ENCODE data around the gene C16orf87.

The C16orf87 gene

DNA sequence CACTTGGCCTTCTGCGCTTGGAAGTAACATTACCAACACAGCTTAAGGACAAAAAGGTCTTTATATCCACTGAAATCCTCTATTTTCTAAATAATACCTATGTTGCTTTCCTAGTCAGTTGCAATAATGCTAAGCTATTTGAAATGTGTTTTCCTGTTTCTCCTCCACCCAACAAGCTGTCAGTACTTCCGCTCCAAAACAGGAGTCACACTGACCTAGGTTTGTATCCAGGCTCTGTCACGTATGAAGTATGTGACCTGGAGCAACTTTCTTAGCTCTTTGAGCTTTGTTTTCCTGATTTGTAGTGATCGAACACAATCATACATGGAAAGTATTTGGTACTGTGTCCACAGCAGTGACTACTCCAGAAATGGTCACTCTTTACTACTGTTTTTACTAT lies 58.5 kb downstream of the C16orf87 start:
- Histone ChIP-seq H3K4me3 (ENCODE audit: low read depth, low read length) (no peak overlapping the region), H3K4me1 (ENCODE audit: control insufficient read depth, insufficient read depth, low read length) (no peaks in the 10 kb centered on the region), H3K27ac (ENCODE audit: extremely low read depth, low read depth, low read length) (no peak overlapping the region), H3K36me3 (ENCODE audit: control insufficient read depth in 2 of 2, insufficient read depth in 1 of 2, low read length in 2 of 2) (no peaks in the 10 kb centered on the region), H3K9me3 (ENCODE audit: control insufficient read depth, insufficient read depth, low read depth, low read length) (no peaks in the 10 kb centered on the region)
- CTCF ChIA-PET: interaction anchor here (0.7 kb wide), 1 partner anchor 28 kb away, joined by 3 read pairs; no protein-coding TSS in a partner anchor
- TF ChIP-seq ZNF239 (tag by site-specific recombination; IDR thresholded peaks at IDR 0.05) (no peak), ZSCAN16 (tag by site-specific recombination; IDR thresholded peaks at IDR 0.05) (no peak), ZNF645 (tag by site-specific recombination; IDR thresholded peaks at IDR 0.05) (no peak), EGR2 (tag by site-specific recombination; IDR thresholded peaks at IDR 0.05; ENCODE audit: low read depth) (no peak), ZNF768 (tag by site-specific recombination; IDR thresholded peaks at IDR 0.05) (no peak), ZNF558 (tag by site-specific recombination; IDR thresholded peaks at IDR 0.05) (no peak), HOXC10 (CRISPR knock-in tag; IDR thresholded peaks at IDR 0.05) (no peak), ZNF791 (tag by site-specific recombination; IDR thresholded peaks at IDR 0.05) (no peak), ZNF292 (tag by site-specific recombination; IDR thresholded peaks at IDR 0.05; ENCODE audit: borderline replicate concordance, low read depth) (no peak), ZNF701 (tag by site-specific recombination; IDR thresholded peaks at IDR 0.05) (no peak), SETDB1 (IDR thresholded peaks at IDR 0.05; ENCODE audit: insufficient read length, low read length) (no peak)
- TF ChIP-seq, protein P1, sequence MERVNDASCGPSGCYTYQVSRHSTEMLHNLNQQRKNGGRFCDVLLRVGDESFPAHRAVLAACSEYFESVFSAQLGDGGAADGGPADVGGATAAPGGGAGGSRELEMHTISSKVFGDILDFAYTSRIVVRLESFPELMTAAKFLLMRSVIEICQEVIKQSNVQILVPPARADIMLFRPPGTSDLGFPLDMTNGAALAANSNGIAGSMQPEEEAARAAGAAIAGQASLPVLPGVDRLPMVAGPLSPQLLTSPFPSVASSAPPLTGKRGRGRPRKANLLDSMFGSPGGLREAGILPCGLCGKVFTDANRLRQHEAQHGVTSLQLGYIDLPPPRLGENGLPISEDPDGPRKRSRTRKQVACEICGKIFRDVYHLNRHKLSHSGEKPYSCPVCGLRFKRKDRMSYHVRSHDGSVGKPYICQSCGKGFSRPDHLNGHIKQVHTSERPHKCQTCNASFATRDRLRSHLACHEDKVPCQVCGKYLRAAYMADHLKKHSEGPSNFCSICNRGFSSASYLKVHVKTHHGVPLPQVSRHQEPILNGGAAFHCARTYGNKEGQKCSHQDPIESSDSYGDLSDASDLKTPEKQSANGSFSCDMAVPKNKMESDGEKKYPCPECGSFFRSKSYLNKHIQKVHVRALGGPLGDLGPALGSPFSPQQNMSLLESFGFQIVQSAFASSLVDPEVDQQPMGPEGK (tag by site-specific recombination; IDR thresholded peaks at IDR 0.05): no peak
- POLR2A ChIA-PET: no interaction called here

DNA sequence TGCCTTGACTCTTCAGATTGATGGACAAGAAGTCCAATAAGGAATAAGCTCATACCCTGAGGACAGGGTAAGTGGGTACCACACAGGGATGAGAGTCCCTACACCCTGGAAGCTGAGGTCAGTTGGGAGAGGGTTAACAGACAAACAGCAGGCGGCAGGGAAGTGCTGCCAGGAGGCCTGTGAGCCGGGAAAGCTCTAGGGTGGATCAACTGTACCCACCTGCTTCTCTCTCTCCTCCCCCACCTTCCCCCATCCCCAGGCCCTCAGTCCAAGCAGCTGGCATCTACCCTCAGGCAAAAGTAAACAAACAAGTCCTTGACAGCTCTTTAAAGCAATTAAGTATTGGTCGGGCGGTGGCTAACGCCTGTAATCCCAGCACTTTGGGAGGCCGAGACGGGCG lies 62.2 kb downstream of the C16orf87 start:
- Histone ChIP-seq H3K4me1 (ENCODE audit: control insufficient read depth, insufficient read depth, low read length) (no peaks in the 10 kb centered on the region), H3K36me3 (ENCODE audit: control insufficient read depth in 2 of 2, insufficient read depth in 1 of 2, low read length in 2 of 2) (no peaks in the 10 kb centered on the region; a peak in 1 of 3 replicates), H3K9me3 (ENCODE audit: control insufficient read depth, insufficient read depth, low read depth, low read length) (no peaks in the 10 kb centered on the region), H3K27ac (ENCODE audit: extremely low read depth, low read depth, low read length) (no peak overlapping the region), H3K4me3 (ENCODE audit: low read depth, low read length) (no peak overlapping the region)
- CTCF ChIA-PET: no interaction called here
- POLR2A ChIA-PET: no interaction called here
- TF ChIP-seq ZNF837 (tag by site-specific recombination; IDR thresholded peaks at IDR 0.05) (no peak), RBAK (tag by site-specific recombination; IDR thresholded peaks at IDR 0.05) (no peak), ZNF239 (tag by site-specific recombination; IDR thresholded peaks at IDR 0.05) (no peak), ZNF510 (tag by site-specific recombination; IDR thresholded peaks at IDR 0.05; ENCODE audit: insufficient replicate concordance) (no peak), ZNF16 (tag by site-specific recombination; IDR thresholded peaks at IDR 0.05; ENCODE audit: low read depth) (no peak), ZBTB10 (tag by site-specific recombination; IDR thresholded peaks at IDR 0.05) (no peak), GLIS2 (tag by site-specific recombination; IDR thresholded peaks at IDR 0.05) (no peak), ZNF596 (tag by site-specific recombination; IDR thresholded peaks at IDR 0.05) (no peak), ZNF76 (tag by site-specific recombination; IDR thresholded peaks at IDR 0.05; ENCODE audit: borderline replicate concordance, low read depth) (no peak), ZNF274 (IDR thresholded peaks at IDR 0.05; ENCODE audit: low read length) (no peak), ZNF274 (tag by site-specific recombination; IDR thresholded peaks at IDR 0.05; ENCODE audit: borderline replicate concordance) (no peak), ZNF10 (tag by site-specific recombination; IDR thresholded peaks at IDR 0.05) (no peak), ZNF214 (tag by site-specific recombination; IDR thresholded peaks at IDR 0.05; ENCODE audit: borderline replicate concordance) (no peak)
- TF ChIP-seq, protein P2, sequence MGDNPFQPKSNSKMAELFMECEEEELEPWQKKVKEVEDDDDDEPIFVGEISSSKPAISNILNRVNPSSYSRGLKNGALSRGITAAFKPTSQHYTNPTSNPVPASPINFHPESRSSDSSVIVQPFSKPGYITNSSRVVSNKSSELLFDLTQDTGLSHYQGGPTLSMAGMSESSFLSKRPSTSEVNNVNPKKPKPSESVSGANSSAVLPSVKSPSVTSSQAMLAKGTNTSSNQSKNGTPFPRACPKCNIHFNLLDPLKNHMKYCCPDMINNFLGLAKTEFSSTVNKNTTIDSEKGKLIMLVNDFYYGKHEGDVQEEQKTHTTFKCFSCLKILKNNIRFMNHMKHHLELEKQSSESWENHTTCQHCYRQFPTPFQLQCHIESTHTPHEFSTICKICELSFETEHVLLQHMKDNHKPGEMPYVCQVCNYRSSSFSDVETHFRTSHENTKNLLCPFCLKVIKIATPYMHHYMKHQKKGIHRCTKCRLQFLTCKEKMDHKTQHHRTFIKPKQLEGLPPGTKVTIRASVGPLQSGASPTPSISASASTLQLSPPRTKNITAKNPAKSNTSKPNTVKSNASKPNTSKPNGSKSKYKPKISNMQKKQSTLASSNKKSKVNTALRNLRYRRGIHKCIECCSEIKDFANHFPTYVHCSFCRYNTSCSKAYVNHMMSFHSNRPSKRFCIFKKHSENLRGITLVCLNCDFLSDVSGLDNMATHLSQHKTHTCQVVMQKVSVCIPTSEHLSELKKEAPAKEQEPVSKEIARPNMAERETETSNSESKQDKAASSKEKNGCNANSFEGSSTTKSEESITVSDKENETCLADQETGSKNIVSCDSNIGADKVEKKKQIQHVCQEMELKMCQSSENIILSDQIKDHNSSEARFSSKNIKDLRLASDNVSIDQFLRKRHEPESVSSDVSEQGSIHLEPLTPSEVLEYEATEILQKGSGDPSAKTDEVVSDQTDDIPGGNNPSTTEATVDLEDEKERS (tag by site-specific recombination; IDR thresholded peaks at IDR 0.05): no peak
- TF ChIP-seq, protein P3, sequence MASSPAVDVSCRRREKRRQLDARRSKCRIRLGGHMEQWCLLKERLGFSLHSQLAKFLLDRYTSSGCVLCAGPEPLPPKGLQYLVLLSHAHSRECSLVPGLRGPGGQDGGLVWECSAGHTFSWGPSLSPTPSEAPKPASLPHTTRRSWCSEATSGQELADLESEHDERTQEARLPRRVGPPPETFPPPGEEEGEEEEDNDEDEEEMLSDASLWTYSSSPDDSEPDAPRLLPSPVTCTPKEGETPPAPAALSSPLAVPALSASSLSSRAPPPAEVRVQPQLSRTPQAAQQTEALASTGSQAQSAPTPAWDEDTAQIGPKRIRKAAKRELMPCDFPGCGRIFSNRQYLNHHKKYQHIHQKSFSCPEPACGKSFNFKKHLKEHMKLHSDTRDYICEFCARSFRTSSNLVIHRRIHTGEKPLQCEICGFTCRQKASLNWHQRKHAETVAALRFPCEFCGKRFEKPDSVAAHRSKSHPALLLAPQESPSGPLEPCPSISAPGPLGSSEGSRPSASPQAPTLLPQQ (tag by site-specific recombination; IDR thresholded peaks at IDR 0.05): no peak

All from HEK293 (cell line).